Measurements from ENCODE around the gene ULK4.
"Not testable (repeated sequence)": the region's sequence is repeated elsewhere in the genome, so short reads cannot be mapped to it uniquely, and the experiment has no call there.

The ULK4 gene

GRCh38 chr3:41315126-41315525, 646.8 kb downstream of the ULK4 start:
- no peak for DNase-seq (ENCODE audit: low read depth)

GRCh38 chr3:41308119-41308518, 653.8 kb downstream of the ULK4 start:
- no peak for DNase-seq (ENCODE audit: low read depth)

- no peak for DNase-seq (ENCODE audit: low read depth)
These were observed 654.8 kb downstream of the ULK4 start for GRCh38 chr3:41307065-41307464.

- DNase-seq (ENCODE audit: low read depth): no peak
These were observed 657.3 kb downstream of the ULK4 start for GRCh38 chr3:41304593-41304992.

GRCh38 chr3:41302295-41302694, 659.6 kb downstream of the ULK4 start:
- DNase-seq (ENCODE audit: low read depth): no peak

- no peak for DNase-seq (ENCODE audit: low read depth)
These were observed 660.4 kb downstream of the ULK4 start for GRCh38 chr3:41301548-41301947.

GRCh38 chr3:41299036-41299435, 662.9 kb downstream of the ULK4 start:
- no peak for DNase-seq (ENCODE audit: low read depth)

GRCh38 chr3:41297750-41298149, 664.2 kb downstream of the ULK4 start:
- DNase-seq (ENCODE audit: low read depth): no peak

GRCh38 chr3:41296556-41296955, 665.3 kb downstream of the ULK4 start:
- DNase-seq (ENCODE audit: low read depth): no peak

- no peak for DNase-seq (ENCODE audit: low read depth)
These were observed 666.2 kb downstream of the ULK4 start for GRCh38 chr3:41295740-41296139.

GRCh38 chr3:41293169-41293681, 668.7 kb downstream of the ULK4 start:
- no peak for DNase-seq (ENCODE audit: low read depth)

GRCh38 chr3:41290736-41291135, 671.2 kb downstream of the ULK4 start:
- DNase-seq (ENCODE audit: low read depth): no peak

GRCh38 chr3:41290306-41290705, 671.6 kb downstream of the ULK4 start:
- no peak for DNase-seq (ENCODE audit: low read depth)

GRCh38 chr3:41288785-41289184, 673.1 kb downstream of the ULK4 start:
- DNase-seq (ENCODE audit: low read depth): no peak

- no peak for DNase-seq (ENCODE audit: low read depth)
These were observed 675.6 kb downstream of the ULK4 start for GRCh38 chr3:41286305-41286704.

GRCh38 chr3:41284934-41285333, 677.0 kb downstream of the ULK4 start:
- not testable (repeated sequence) for DNase-seq (ENCODE audit: low read depth)

GRCh38 chr3:41277790-41278465, 684.0 kb downstream of the ULK4 start:
- DNase-seq (ENCODE audit: low read depth): no peak

- DNase-seq (ENCODE audit: low read depth): no peak
These were observed 685.7 kb downstream of the ULK4 start for GRCh38 chr3:41276191-41276590.

GRCh38 chr3:41274944-41275668, 686.8 kb downstream of the ULK4 start:
- DNase-seq (ENCODE audit: low read depth): peak; percentile 49

- no peak for DNase-seq (ENCODE audit: low read depth)
These were observed 689.2 kb downstream of the ULK4 start for GRCh38 chr3:41272667-41273066.

- peak; percentile 73 for DNase-seq (ENCODE audit: low read depth)
These were observed 693.8 kb downstream of the ULK4 start for GRCh38 chr3:41267975-41268640.

GRCh38 chr3:41265823-41266273, 696.1 kb downstream of the ULK4 start:
- peak; percentile 23 for DNase-seq (ENCODE audit: low read depth)

- no peak for DNase-seq (ENCODE audit: low read depth)
These were observed 696.8 kb downstream of the ULK4 start for GRCh38 chr3:41265011-41265545.
